ENCODE results near the gene DUSP28. TPM values are rescaled to one million over a fixed set of nuclear protein-coding genes. Genes with fewer than 3 reads are reported as not detected.

Gene DUSP28
- total RNA-seq, 1 experiment from 2014 or later, result 6.3 TPM

- H3K4me3 ChIP-seq, result peak overlapping the region; percentile 30
- no peaks in the 10 kb centered on the region for H3K9me3 ChIP-seq
- peaks cover 12% of the 10 kb centered on the region for H3K36me3 ChIP-seq
- no peaks in the 10 kb centered on the region for H3K27me3 ChIP-seq
- peak; percentile 87 for DNase-seq
These were observed 5.4 kb downstream of the DUSP28 start for GRCh38 chr2:240565333-240566202.

GRCh38 chr2:240566203-240567136, 6.3 kb downstream of the DUSP28 start:
- no peaks in the 10 kb centered on the region for H3K9me3 ChIP-seq
- peak overlapping the region; percentile 69 for H3K4me3 ChIP-seq
- DNase-seq, result peak; percentile 96
- peaks cover 12% of the 10 kb centered on the region for H3K36me3 ChIP-seq
- H3K27me3 ChIP-seq, result no peaks in the 10 kb centered on the region

GRCh38 chr2:240567137-240567871, 7.1 kb downstream of the DUSP28 start:
- H3K9me3 ChIP-seq, result no peaks in the 10 kb centered on the region
- no peak for DNase-seq
- H3K36me3 ChIP-seq, result peaks cover 9% of the 10 kb centered on the region
- no peaks in the 10 kb centered on the region for H3K27me3 ChIP-seq
- peak overlapping the region; percentile 69 for H3K4me3 ChIP-seq

DNA sequence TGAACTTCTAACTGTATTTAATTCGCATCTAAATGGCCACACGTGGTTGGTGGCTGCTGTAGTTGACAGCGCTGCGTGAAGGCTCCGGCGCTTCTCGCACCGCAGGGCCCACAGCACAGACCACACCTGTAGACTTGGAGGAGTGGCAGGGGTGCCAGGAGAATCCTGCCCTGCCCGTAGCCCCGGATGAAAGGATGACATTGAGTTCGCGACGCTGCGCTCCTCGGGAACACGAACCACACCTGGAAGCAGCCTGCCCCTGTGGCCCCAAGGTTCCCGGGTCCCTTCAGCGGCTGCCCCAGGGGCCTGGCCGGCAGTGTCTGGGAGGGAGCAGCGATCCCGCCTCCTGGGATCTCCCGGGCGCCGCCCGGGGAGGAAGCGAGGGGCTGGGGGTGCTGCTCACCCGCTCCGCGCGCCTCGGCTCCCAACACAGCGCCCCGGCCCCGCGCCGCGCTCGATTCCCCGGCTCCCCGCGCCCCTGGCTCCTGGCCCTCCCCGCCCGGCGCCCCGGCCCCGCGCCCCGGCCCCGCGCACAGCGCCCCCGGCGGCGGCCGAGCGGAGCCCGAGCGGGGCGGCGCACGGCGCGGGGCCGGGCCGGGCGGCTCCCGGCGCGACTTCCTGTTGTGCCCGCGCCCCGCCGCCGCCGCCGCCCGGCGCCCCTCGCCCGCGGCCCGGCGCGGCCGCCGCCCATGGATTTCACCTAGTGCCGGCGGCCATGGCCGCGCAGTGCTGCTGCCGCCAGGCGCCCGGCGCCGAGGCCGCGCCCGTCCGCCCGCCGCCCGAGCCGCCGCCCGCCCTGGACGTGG, 7.9 kb downstream of the DUSP28 start, which contains the start of gene RNPEPL1:
RNPEPL1 (plus strand) TSS at position 613 of the 806 bp plus-strand sequence; CDS start at position 716, 103 bp downstream.
- H3K4me3 ChIP-seq, result peak within 1 kb of the TSS; percentile 69
- DNase-seq, result peak; percentile 38
- H3K9me3 ChIP-seq, result no peaks in the 10 kb centered on the region
- peaks cover 4% of the 10 kb centered on the region; the same call in 1 of the 2 replicates for H3K36me3 ChIP-seq
- H3K27me3 ChIP-seq, result no peaks in the 10 kb centered on the region

GRCh38 chr2:240568678-240569522, 8.7 kb downstream of the DUSP28 start:
- Histone ChIP-seq H3K9me3 (no peaks in the 10 kb centered on the region), H3K4me3 (peak overlapping the region; percentile 48), H3K27me3 (no peaks in the 10 kb centered on the region), H3K36me3 (no peaks in the 10 kb centered on the region; the same call in 1 of the 2 replicates)
- DNase-seq, result peak; percentile 70

DNA sequence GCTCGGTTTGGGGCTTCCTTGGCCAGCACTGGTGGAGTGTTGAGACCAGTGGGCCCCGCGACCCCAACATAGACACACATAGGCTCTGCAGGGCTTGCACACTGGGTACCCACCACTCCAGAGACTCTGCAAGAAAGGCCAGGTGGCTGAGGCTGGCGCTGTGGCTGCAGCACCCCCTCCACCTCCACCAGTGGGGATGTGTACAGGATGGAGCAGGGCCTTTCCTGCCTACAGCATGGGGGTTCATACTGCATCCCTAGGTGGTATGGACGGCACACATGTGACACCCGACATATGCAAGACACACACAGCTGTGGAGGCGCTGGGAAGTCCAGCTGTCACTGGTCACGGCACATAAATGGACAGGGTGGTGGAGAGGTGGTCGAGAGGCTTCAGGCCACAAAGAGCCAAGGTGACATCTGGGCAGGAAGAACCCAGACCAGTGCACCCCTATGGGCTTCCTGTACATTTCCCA, 9.4 kb downstream of the DUSP28 start:
- no peaks in the 10 kb centered on the region for H3K9me3 ChIP-seq
- DNase-seq, result no peak
- peak overlapping the region; percentile 48 for H3K4me3 ChIP-seq
- H3K36me3 ChIP-seq, result no peaks in the 10 kb centered on the region
- no peaks in the 10 kb centered on the region for H3K27me3 ChIP-seq

DNA sequence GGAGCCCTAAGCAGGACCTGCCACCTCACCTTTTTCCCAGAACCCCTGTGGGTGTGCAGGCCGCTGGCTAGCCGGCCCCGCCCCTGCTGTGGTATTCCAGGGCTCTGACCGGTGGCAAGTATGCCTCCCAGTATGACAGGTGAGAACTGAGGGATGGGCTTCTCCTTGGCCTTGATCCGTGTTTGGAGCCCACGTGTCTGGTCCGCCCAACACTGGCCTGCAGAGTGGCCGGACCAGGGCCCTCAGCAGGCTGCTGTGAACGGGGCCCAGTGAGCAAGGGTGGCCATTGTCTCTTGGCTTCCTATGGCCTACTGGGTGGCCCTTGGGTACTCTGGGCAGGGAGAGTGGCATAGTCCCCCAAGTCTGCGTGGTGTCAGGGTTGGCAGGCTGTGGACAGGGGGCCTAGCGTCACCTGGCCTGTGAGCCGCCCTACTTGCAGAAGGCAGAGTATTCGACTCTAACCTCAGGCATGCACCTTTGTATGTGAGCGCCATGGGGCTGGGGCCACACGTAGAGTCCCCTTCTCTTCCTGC, 9.9 kb downstream of the DUSP28 start:
- H3K36me3 ChIP-seq, result peaks cover 3% of the 10 kb centered on the region; the same call in 1 of the 2 replicates
- no peaks in the 10 kb centered on the region for H3K27me3 ChIP-seq
- no peaks in the 10 kb centered on the region for H3K9me3 ChIP-seq
- no peak overlapping the region for H3K4me3 ChIP-seq
- DNase-seq, result no peak

DNA sequence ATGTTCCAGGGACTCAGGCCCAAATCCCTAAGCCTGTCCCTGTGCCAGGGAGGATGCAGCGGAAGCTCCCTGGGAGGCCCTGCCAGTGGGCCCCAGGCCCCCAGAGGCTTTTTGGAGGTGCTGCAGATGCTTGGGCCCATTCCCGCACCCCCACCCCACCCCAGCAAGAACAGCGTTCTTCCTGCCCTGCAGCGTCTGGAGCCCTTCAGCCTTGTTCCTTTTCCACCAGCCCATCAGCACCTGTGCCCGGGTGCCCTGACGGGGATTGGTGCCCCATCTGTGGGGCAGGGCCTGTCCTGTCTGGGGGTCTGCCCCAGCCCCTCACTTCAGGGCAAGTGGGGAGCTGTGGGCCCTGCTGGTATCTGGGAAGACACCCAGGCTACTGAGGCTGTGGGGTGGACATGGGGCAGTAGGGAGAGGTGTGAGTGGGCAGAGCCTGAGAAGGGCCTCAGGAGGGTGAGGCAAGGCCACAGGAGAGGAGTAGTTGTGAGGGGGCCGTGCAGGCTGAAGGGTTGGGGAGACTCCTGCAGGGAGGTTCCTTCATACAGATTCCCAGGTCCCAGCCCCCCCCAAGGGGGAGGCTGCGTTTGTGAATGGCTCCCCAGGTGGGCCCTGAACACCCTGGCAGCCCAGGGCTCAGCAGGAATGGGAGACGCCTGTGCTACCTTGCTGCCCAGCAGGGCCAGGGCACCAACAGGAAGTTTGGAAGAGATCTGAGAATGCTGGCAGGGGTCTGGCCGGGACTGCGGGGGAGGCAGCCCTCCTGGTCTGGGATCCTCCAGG, 10.6 kb downstream of the DUSP28 start:
- H3K27me3 ChIP-seq, result no peaks in the 10 kb centered on the region
- peaks cover 3% of the 10 kb centered on the region; the same call in 1 of the 2 replicates for H3K36me3 ChIP-seq
- no peak overlapping the region for H3K4me3 ChIP-seq
- H3K9me3 ChIP-seq, result no peaks in the 10 kb centered on the region
- DNase-seq, result no peak

DNA sequence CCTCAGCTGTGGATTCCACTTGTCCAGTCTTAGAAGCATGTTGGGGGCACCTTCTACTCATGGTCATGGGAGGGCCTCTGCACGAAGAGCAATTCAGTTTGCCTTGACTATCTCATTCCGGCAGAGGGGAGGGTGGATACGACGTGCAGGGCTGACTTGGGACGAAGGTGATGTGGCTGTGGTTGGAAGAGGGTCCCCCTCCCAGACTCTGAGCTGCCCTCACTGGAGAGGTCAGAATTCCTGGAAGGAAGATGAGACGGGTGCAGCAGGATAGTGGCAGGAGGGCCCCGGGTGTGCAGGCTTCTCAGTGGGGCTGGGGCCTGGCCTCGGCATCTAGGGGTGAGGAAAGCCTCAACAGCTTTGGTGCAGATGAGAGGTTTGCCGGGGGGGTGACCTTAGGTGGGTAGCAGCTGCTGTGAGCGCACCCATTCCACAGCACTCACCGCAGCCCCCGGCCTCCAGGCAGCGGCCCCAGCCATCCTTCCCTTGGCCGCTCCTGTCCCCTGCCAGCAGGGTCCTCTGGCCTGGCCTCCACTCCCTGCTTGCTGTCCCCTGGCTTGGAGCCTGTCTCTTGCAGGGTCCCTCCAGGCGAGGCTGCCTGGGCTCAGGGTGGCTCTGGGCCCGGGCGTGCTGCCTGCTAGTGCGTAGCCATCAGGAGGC, 11.3 kb downstream of the DUSP28 start:
- no peak for DNase-seq
- H3K36me3 ChIP-seq, result peaks cover 3% of the 10 kb centered on the region; the same call in 1 of the 2 replicates
- no peaks in the 10 kb centered on the region for H3K9me3 ChIP-seq
- H3K27me3 ChIP-seq, result no peaks in the 10 kb centered on the region
- H3K4me3 ChIP-seq, result no peak overlapping the region

GRCh38 chr2:240572141-240573031, 12.2 kb downstream of the DUSP28 start:
- Histone ChIP-seq H3K27me3 (no peaks in the 10 kb centered on the region), H3K36me3 (peaks cover 3% of the 10 kb centered on the region; the same call in 1 of the 2 replicates), H3K9me3 (no peaks in the 10 kb centered on the region), H3K4me3 (no peak overlapping the region)
- no peak for DNase-seq

DNA sequence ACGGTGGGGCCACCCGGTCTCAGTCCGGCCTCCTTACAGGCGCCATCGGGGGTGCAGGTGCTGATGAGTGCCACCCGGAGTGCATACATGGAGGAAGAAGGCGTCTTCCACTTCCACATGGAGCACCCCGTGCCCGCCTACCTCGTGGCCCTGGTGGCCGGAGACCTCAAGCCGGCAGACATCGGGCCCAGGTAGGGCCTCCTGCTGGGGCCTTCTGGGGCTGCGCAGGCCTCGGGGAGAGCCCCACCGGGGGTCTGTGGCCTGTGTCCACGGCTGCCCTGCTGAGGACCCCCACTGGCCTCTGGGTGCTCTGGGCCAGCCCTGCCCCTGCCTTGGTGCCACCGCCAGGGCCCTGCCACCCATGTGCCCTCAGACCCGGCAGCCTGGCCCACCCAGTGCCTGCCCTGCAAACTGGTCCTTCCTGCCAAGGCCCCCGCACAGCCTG, 12.9 kb downstream of the DUSP28 start:
- no peaks in the 10 kb centered on the region for H3K9me3 ChIP-seq
- H3K36me3 ChIP-seq, result peaks cover 3% of the 10 kb centered on the region; the same call in 1 of the 2 replicates
- no peaks in the 10 kb centered on the region for H3K27me3 ChIP-seq
- DNase-seq, result no peak
- no peak overlapping the region for H3K4me3 ChIP-seq

- H3K36me3 ChIP-seq, result peaks cover 6% of the 10 kb centered on the region; the same call in 1 of the 2 replicates
- H3K27me3 ChIP-seq, result no peaks in the 10 kb centered on the region
- no peak overlapping the region for H3K4me3 ChIP-seq
- H3K9me3 ChIP-seq, result no peaks in the 10 kb centered on the region
- DNase-seq, result no peak
These were observed 13.6 kb downstream of the DUSP28 start for GRCh38 chr2:240573516-240574385.
